K562 (cell line): ENCODE measurements around the gene IFITM2. TPM values are rescaled to one million over a fixed set of nuclear protein-coding genes. Genes with fewer than 3 reads are reported as not detected.

Experiments
- BRD4 ChIP-seq: fragments of 200-600 bp; sonication (generic); IDR thresholded peaks from 2 replicates; pipeline ENCODE4 v1.6.1; 2017; ENCODE audit warnings: inconsistent platforms
- CHD4 ChIP-seq: fragments of 200-600 bp; sonication (generic); IDR thresholded peaks from 3 replicates; pipeline ENCODE4 v1.6.1; 2012; ENCODE audit warnings: low read depth, mild to moderate bottlenecking, mixed read lengths, low read length, inconsistent platforms; ENCODE audit not compliant: insufficient read depth, insufficient replicate concordance, poor library complexity, severe bottlenecking
- CREB3 ChIP-seq: fragments of 450-650 bp; conservative IDR thresholded peaks from 2 replicates; pipeline ENCODE4 v1.6.1; 2016; ENCODE audit warnings: missing genetic modification characterization, low read depth, mild to moderate bottlenecking, missing compliant biosample characterization, moderate library complexity
- DLX4 ChIP-seq: fragments of 250-450 bp; sonication (Bioruptor Pico); IDR thresholded peaks from 2 replicates; pipeline ENCODE4 v1.6.1; 2021; ENCODE audit warnings: mild to moderate bottlenecking
- E2F4 ChIP-seq: sonication (generic); formaldehyde crosslinking; IDR thresholded peaks from 2 replicates; pipeline ENCODE4 v1.8.0; 2022; ENCODE audit warnings: mild to moderate bottlenecking, low read depth, missing genetic modification reagents
- ERF ChIP-seq: fragments of 450-650 bp; formaldehyde crosslinking; IDR thresholded peaks from 2 replicates; pipeline ENCODE4 v1.4.0; 2020; ENCODE audit warnings: mild to moderate bottlenecking, mixed read lengths
- FOSL1 ChIP-seq: fragments of 200-800 bp; sonication (Bioruptor generic); conservative IDR thresholded peaks from 2 replicates; pipeline ENCODE4 v1.6.1; 2016; ENCODE audit warnings: missing genetic modification characterization, missing compliant biosample characterization
- GATAD2A ChIP-seq: fragments of 450-650 bp; IDR thresholded peaks from 2 replicates; pipeline ENCODE4 v1.6.1; 2017
- HDAC8 ChIP-seq: fragments of 450-650 bp; IDR thresholded peaks from 2 replicates; pipeline ENCODE4 v1.6.1; 2016; ENCODE audit warnings: mild to moderate bottlenecking, missing genetic modification characterization, moderate library complexity, missing compliant biosample characterization
- KDM2B ChIP-seq: fragments of 250-450 bp; sonication (Bioruptor Pico); IDR thresholded peaks from 2 replicates; pipeline ENCODE4 v1.8.0; 2021; ENCODE audit warnings: mild to moderate bottlenecking, moderate library complexity
- RBM25 ChIP-seq: fragments of 200-400 bp; formaldehyde crosslinking; IDR thresholded peaks from 2 replicates; pipeline ENCODE4 v1.6.1; 2018; ENCODE audit warnings: low read length, low read depth, moderate library complexity; ENCODE audit not compliant: severe bottlenecking
- SAFB2 ChIP-seq: fragments of 200-400 bp; formaldehyde crosslinking; IDR thresholded peaks from 2 replicates; pipeline ENCODE4 v1.6.1; 2018; ENCODE audit warnings: borderline replicate concordance, low read length, low read depth, moderate library complexity; ENCODE audit not compliant: severe bottlenecking
- SETDB1 ChIP-seq: IDR thresholded peaks from one replicate; pipeline ENCODE4 v1.6.1; 2012; ENCODE audit warnings: low read length, control low read depth, inconsistent platforms
- SNAPC5 ChIP-seq: fragments of 250-450 bp; sonication (Bioruptor Pico); IDR thresholded peaks from 2 replicates; pipeline ENCODE4 v1.8.0; 2021; ENCODE audit warnings: moderate library complexity, mild to moderate bottlenecking, inconsistent platforms
- SP1 ChIP-seq: sonication (generic); formaldehyde crosslinking; IDR thresholded peaks from 2 replicates; pipeline ENCODE4 v1.8.1; 2022; ENCODE audit warnings: mild to moderate bottlenecking, missing genetic modification reagents
- ZBTB8A ChIP-seq: fragments of 450-650 bp; IDR thresholded peaks from 2 replicates; pipeline ENCODE4 v1.6.1; 2018; ENCODE audit warnings: mild to moderate bottlenecking, moderate library complexity; ENCODE audit not compliant: partially characterized antibody
- ZKSCAN8 ChIP-seq: fragments of 200-800 bp; sonication (Bioruptor generic); IDR thresholded peaks from 2 replicates; pipeline ENCODE4 v1.6.1; 2016; ENCODE audit warnings: missing genetic modification characterization, missing compliant biosample characterization
- ZNF263 ChIP-seq: sonication (generic); formaldehyde crosslinking; IDR thresholded peaks from 2 replicates; pipeline ENCODE4 v1.8.0; 2022; ENCODE audit warnings: mild to moderate bottlenecking, missing genetic modification reagents, borderline replicate concordance
- ZNF280A ChIP-seq: fragments of 450-650 bp; IDR thresholded peaks from 2 replicates; pipeline ENCODE4 v1.6.1; 2018; ENCODE audit warnings: mild to moderate bottlenecking, low read depth; ENCODE audit not compliant: partially characterized antibody
- ZNF395 ChIP-seq: fragments of 200-800 bp; sonication (Bioruptor generic); IDR thresholded peaks from 2 replicates; pipeline ENCODE4 v1.6.1; 2017; ENCODE audit warnings: missing genetic modification characterization, missing compliant biosample characterization
- ZNF561 ChIP-seq: fragments of 450-650 bp; formaldehyde crosslinking; conservative IDR thresholded peaks from 2 replicates; pipeline ENCODE4 v1.4.0; 2020; ENCODE audit warnings: mild to moderate bottlenecking, moderate library complexity
- ZNF764 ChIP-seq: fragments of 250-450 bp; sonication (Bioruptor Pico); IDR thresholded peaks from 2 replicates; pipeline ENCODE4 v1.4.0; 2020; ENCODE audit warnings: low read depth, mild to moderate bottlenecking, moderate library complexity
- polyA plus RNA-seq, 8 experiments: library from polyadenylated mRNA; depleted of rRNA in 4 of 8; stranded (reverse) in 5 of 8; unstranded in 3 of 8; fragments of >200 nt; fragmentation: Nextera tagmentation in 2 of 8; fragmentation: Illumina TruSeq in 1 of 8; extraction: Ambion mirVana in 2 of 8; extraction: Trizol in 1 of 8; gene quantifications; 2 replicates each; pipeline versions ENCODE4 v1.2.1 to v1.2.3, GENCODE V29; 2011 to 2014; ENCODE audit warnings: inconsistent platforms in 1 of 8, missing spikeins in 1 of 8
- total RNA-seq, 7 experiments: library from RNA; depleted of rRNA in 6 of 7; stranded (reverse); fragments of >200 nt in 6 of 7; fragmentation: Illumina TruSeq in 2 of 7; extraction: Trizol in 2 of 7; gene quantifications; 2 replicates each; pipeline versions ENCODE4 v1.2.1 to v1.2.3, GENCODE V29; 2011 to 2021; ENCODE audit warnings: low replicate concordance in 1 of 7

Gene IFITM2
- total and polyA plus RNA-seq, 9 of the 15 experiments (the other 6 are each of a cell fraction or from before 2014, with no cell fraction given): 52.8 to 4,872 (median 356) TPM

- peak; percentile 98 for TF ChIP-seq ZNF395 (CRISPR knock-in tag)
- no peak for TF ChIP-seq CHD4
- TF ChIP-seq GATAD2A: peak; percentile 57; the same call in 1 of the 2 replicates
- TF ChIP-seq SETDB1: no peak
- TF ChIP-seq SP1 (CRISPR knock-in tag): no peak
- TF ChIP-seq BRD4: no peak
- TF ChIP-seq KDM2B (CRISPR knock-in tag): peak; percentile 71; the same call in 1 of the 2 replicates
- 0 out of 2 replicates have a peak, but pooled peaks have one; percentile 54 for TF ChIP-seq DLX4 (CRISPR knock-in tag)
- TF ChIP-seq ZBTB8A: no peak
- TF ChIP-seq SAFB2: no peak
- TF ChIP-seq E2F4 (CRISPR knock-in tag): no peak
- TF ChIP-seq ZNF561: peak; percentile 84
- TF ChIP-seq SNAPC5: 0 out of 2 replicates have a peak, but pooled peaks have one; percentile 55
- no peak for TF ChIP-seq ZNF280A
- no peak for TF ChIP-seq ZNF263 (CRISPR knock-in tag)
- peak; percentile 88 for TF ChIP-seq ZKSCAN8 (CRISPR knock-in tag)
- TF ChIP-seq CREB3 (tag): peak; percentile 98
- TF ChIP-seq ZNF764: no peak
- TF ChIP-seq HDAC8 (tag): peak; percentile 98
- no peak for TF ChIP-seq FOSL1 (tag)
- TF ChIP-seq ERF (CRISPR knock-in tag): peak; percentile 98
- TF ChIP-seq RBM25: no peak
These were observed 44.9 kb downstream of the IFITM2 start (continued) for GRCh38 chr11:352456-353031.
